Measurements from ENCODE around the gene TECPR2.

Gene TECPR2

GRCh38 chr14:102424520-102424919 lies 61.8 kb downstream of the TECPR2 start:
- no peak overlapping the region for H3K27ac ChIP-seq
- TF ChIP-seq, protein P1, sequence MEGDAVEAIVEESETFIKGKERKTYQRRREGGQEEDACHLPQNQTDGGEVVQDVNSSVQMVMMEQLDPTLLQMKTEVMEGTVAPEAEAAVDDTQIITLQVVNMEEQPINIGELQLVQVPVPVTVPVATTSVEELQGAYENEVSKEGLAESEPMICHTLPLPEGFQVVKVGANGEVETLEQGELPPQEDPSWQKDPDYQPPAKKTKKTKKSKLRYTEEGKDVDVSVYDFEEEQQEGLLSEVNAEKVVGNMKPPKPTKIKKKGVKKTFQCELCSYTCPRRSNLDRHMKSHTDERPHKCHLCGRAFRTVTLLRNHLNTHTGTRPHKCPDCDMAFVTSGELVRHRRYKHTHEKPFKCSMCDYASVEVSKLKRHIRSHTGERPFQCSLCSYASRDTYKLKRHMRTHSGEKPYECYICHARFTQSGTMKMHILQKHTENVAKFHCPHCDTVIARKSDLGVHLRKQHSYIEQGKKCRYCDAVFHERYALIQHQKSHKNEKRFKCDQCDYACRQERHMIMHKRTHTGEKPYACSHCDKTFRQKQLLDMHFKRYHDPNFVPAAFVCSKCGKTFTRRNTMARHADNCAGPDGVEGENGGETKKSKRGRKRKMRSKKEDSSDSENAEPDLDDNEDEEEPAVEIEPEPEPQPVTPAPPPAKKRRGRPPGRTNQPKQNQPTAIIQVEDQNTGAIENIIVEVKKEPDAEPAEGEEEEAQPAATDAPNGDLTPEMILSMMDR (IDR thresholded peaks at IDR 0.05) = no peak
- H3K27me3 ChIP-seq = no peaks in the 10 kb centered on the region
- no peak overlapping the region for H3K4me3 ChIP-seq (ENCODE audit: low read depth in 1 of 2, low read length in 1 of 2)
- peaks cover 99% of the 10 kb centered on the region for H3K36me3 ChIP-seq
- no peaks in the 10 kb centered on the region for H3K9me3 ChIP-seq
- H3K4me1 ChIP-seq (ENCODE audit: control insufficient read depth in 1 of 2, insufficient read depth in 1 of 2, low read depth in 1 of 2, low read length in 1 of 2) = no peaks in the 10 kb centered on the region

DNA sequence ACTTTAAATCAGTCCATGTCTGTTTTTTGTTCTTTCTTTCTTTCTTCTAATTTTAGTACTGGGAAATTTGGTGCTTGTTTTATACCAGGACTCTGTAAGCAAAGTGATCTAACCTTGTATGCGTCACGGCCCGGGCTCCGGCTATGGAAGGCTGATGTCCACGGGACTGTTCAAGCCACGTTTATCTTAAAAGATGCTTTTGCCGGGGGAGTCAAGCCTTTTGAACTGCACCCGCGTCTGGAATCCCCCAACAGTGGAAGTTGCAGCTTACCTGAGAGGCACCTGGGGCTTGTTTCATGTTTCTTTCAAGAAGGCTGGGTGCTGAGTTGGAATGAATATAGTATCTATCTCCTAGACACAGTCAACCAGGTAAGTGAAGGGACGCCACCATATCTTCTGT lies 62.2 kb downstream of the TECPR2 start:
- Histone ChIP-seq H3K4me3 (ENCODE audit: low read depth in 1 of 2, low read length in 1 of 2) (no peak overlapping the region), H3K27ac (no peak overlapping the region), H3K27me3 (no peaks in the 10 kb centered on the region), H3K9me3 (no peaks in the 10 kb centered on the region), H3K4me1 (ENCODE audit: control insufficient read depth in 1 of 2, insufficient read depth in 1 of 2, low read depth in 1 of 2, low read length in 1 of 2) (no peaks in the 10 kb centered on the region), H3K36me3 (peaks cover 97% of the 10 kb centered on the region)
- TF ChIP-seq, protein P1 (IDR thresholded peaks at IDR 0.05) = no peak

- TF ChIP-seq, protein P1 (IDR thresholded peaks at IDR 0.05) = no peak
- no peak overlapping the region for H3K4me3 ChIP-seq (ENCODE audit: low read depth in 1 of 2, low read length in 1 of 2)
- H3K36me3 ChIP-seq = peaks cover 93% of the 10 kb centered on the region
- H3K9me3 ChIP-seq = no peaks in the 10 kb centered on the region
- H3K27ac ChIP-seq = no peak overlapping the region
- H3K27me3 ChIP-seq = no peaks in the 10 kb centered on the region
- no peaks in the 10 kb centered on the region for H3K4me1 ChIP-seq (ENCODE audit: control insufficient read depth in 1 of 2, insufficient read depth in 1 of 2, low read depth in 1 of 2, low read length in 1 of 2)
Measured at GRCh38 chr14:102426796-102427195, 64.1 kb downstream of the TECPR2 start.

DNA sequence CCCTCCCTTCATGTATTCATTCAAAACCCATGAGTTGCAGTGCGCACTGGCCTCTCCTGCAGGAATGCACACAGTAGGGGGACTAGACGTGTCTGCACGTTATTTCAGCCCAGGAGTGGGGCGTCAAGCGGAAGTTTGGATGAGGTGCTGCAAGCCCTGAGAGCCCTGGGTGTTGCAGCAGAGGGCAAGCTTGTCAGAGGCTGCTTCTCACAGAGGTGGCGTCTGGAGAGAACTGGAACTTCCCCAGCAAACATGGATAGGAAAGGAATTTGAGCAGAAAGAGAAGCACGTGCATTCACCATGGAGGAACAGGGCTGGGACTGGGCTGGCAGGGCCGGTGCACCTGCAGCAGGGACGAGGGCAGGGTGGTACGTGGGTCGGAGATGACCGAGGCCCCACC lies 64.9 kb downstream of the TECPR2 start:
- H3K4me1 ChIP-seq (ENCODE audit: control insufficient read depth in 1 of 2, insufficient read depth in 1 of 2, low read depth in 1 of 2, low read length in 1 of 2) = no peaks in the 10 kb centered on the region
- no peak overlapping the region for H3K27ac ChIP-seq
- H3K9me3 ChIP-seq = no peaks in the 10 kb centered on the region
- peaks cover 94% of the 10 kb centered on the region for H3K36me3 ChIP-seq
- H3K4me3 ChIP-seq (ENCODE audit: low read depth in 1 of 2, low read length in 1 of 2) = no peak overlapping the region
- TF ChIP-seq, protein P1 (IDR thresholded peaks at IDR 0.05) = no peak
- no peaks in the 10 kb centered on the region for H3K27me3 ChIP-seq

GRCh38 chr14:102430212-102430908 lies 67.6 kb downstream of the TECPR2 start:
- Histone ChIP-seq H3K4me3 (ENCODE audit: low read depth in 1 of 2, low read length in 1 of 2) (no peak overlapping the region), H3K36me3 (peaks cover 92% of the 10 kb centered on the region), H3K4me1 (ENCODE audit: control insufficient read depth in 1 of 2, insufficient read depth in 1 of 2, low read depth in 1 of 2, low read length in 1 of 2) (no peaks in the 10 kb centered on the region), H3K9me3 (no peaks in the 10 kb centered on the region), H3K27ac (no peak overlapping the region), H3K27me3 (no peaks in the 10 kb centered on the region)
- TF ChIP-seq, protein P1 (IDR thresholded peaks at IDR 0.05) = no peak

Data from neutrophil (primary cell).